HL-60 (cell line): ENCODE results near the gene SRSF3.

Experiments used
- POLR2AphosphoS5 ChIP-seq: IDR thresholded peaks from 2 replicates; pipeline ENCODE4 v1.6.1; 2012; ENCODE audit warnings: low read depth
- REST ChIP-seq: IDR thresholded peaks from 2 replicates; pipeline ENCODE4 v1.6.1; 2012; ENCODE audit warnings: low read depth; ENCODE audit not compliant: insufficient replicate concordance

- TF ChIP-seq POLR2AphosphoS5 (no peak), REST (no peak)
These were observed 37.3 kb downstream of the SRSF3 start for GRCh38 chr6:36631326-36632011.
